ENCODE data around the gene EXOSC1.
A peak's percentile ranks its signal among the peaks of the same experiment; 100 is the strongest.

EXOSC1 gene, protein sequence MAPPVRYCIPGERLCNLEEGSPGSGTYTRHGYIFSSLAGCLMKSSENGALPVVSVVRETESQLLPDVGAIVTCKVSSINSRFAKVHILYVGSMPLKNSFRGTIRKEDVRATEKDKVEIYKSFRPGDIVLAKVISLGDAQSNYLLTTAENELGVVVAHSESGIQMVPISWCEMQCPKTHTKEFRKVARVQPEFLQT
- 19.4 to 23.0 (median 21.5) reads per million in 3 donors for total RNA-seq

- peaks cover 19% of the 10 kb centered on the region for H3K4me1 ChIP-seq (ENCODE audit: control insufficient read depth, insufficient read depth, low read length, poor library complexity, severe bottlenecking)
- peak within 1 kb of the TSS; percentile 54 for H3K27ac ChIP-seq (ENCODE audit: insufficient read depth, low read length, poor library complexity, severe bottlenecking)
- H3K4me3 ChIP-seq (ENCODE audit: insufficient read depth, low read depth, low read length, poor library complexity, severe bottlenecking) = peak within 1 kb of the TSS; percentile 60
- no peaks in the 10 kb centered on the region for H3K9me3 ChIP-seq (ENCODE audit: control insufficient read depth, low read length)
- DNase-seq = peak; percentile 75 to 87 (median 85)
- H3K27me3 ChIP-seq (replicated peaks; ENCODE audit: control insufficient read depth, insufficient read depth, low read length, poor library complexity, severe bottlenecking) = no peaks in the 10 kb centered on the region
- no peaks in the 10 kb centered on the region for H3K36me3 ChIP-seq (ENCODE audit: control insufficient read depth, insufficient read depth, low read length)
These were observed at the start of gene EXOSC1, which contains the start of gene ZDHHC16 for GRCh38 chr10:97445722-97446639. Gene EXOSC1, minus strand, starts transcription at chr10:97446006. Its CDS starts 21 bp downstream, at chr10:97445985. Gene ZDHHC16, plus strand, starts transcription at chr10:97446175. Its CDS starts 5,501 bp downstream, at chr10:97451676.

DNA sequence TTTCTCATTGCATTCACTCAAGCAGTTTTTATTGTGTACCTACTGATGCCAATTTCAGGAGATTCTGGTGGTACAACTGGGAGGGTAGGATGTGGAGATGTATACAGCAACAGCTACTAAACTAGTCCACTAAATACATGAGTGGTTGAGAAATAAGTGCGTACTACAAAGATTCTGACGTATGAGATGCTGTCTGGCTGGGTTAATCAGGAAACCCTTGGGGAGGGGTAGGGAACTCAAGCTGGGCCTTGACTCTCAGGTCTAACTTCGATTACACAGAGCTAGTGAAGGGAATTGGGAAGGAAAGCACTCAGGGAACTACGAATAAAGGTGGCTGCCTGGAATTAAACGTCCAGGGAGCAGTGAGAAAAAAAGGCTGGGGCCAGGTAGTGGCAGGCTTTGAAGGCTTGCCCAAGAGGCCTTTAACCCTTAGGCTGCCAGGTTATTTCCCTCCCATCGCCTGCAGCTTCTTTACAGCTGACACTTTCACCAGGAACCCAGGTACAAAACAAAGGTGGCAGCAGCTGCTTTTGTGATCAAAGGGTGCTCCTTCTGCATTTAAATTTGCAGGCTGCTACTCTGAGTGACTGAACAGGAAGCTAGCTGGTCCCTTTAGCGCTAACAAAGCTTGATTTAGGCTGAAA is 49.2 kb upstream of the EXOSC1 start:
- Histone ChIP-seq H3K27me3 (replicated peaks; ENCODE audit: control insufficient read depth, insufficient read depth, low read length, poor library complexity, severe bottlenecking) (no peaks in the 10 kb centered on the region), H3K9me3 (ENCODE audit: control insufficient read depth, low read length) (no peaks in the 10 kb centered on the region), H3K36me3 (ENCODE audit: control insufficient read depth, insufficient read depth, low read length) (no peaks in the 10 kb centered on the region), H3K27ac (ENCODE audit: insufficient read depth, low read length, poor library complexity, severe bottlenecking) (peak overlapping the region; percentile 50), H3K4me1 (ENCODE audit: control insufficient read depth, insufficient read depth, low read length, poor library complexity, severe bottlenecking) (peaks cover 11% of the 10 kb centered on the region), H3K4me3 (ENCODE audit: insufficient read depth, low read depth, low read length, poor library complexity, severe bottlenecking) (no peak overlapping the region)
- no peak for DNase-seq

- Histone ChIP-seq H3K9me3 (ENCODE audit: control insufficient read depth, low read length) (no peaks in the 10 kb centered on the region), H3K36me3 (ENCODE audit: control insufficient read depth, insufficient read depth, low read length) (no peaks in the 10 kb centered on the region), H3K4me1 (ENCODE audit: control insufficient read depth, insufficient read depth, low read length, poor library complexity, severe bottlenecking) (peaks cover 11% of the 10 kb centered on the region), H3K4me3 (ENCODE audit: insufficient read depth, low read depth, low read length, poor library complexity, severe bottlenecking) (no peak overlapping the region), H3K27me3 (replicated peaks; ENCODE audit: control insufficient read depth, insufficient read depth, low read length, poor library complexity, severe bottlenecking) (no peaks in the 10 kb centered on the region), H3K27ac (ENCODE audit: insufficient read depth, low read length, poor library complexity, severe bottlenecking) (no peak overlapping the region)
- no peak for DNase-seq
These were observed 48.3 kb upstream of the EXOSC1 start for GRCh38 chr10:97494151-97494550.

DNA sequence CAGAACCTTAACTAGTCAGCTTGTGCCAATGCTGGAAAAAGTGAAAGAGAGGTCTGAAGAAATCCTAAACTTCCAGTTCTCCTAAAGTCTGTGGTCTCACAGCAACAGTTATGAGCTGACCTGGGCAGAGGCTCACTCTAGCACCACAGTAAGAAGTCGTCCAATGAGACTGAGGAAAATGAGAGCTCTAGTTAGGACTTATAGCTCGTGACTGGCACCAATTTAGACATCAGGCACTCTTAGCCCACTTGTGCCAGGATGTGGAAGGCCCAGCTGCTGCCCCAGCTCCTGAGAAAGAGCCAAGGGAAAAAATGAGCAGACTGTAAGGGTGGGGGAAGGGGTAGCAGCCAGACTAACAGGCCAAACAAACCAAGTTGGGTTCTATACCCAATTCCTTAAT is 44.8 kb upstream of the EXOSC1 start:
- no peak overlapping the region for H3K4me3 ChIP-seq (ENCODE audit: insufficient read depth, low read depth, low read length, poor library complexity, severe bottlenecking)
- H3K9me3 ChIP-seq (ENCODE audit: control insufficient read depth, low read length) = no peaks in the 10 kb centered on the region
- no peaks in the 10 kb centered on the region for H3K27me3 ChIP-seq (replicated peaks; ENCODE audit: control insufficient read depth, insufficient read depth, low read length, poor library complexity, severe bottlenecking)
- no peaks in the 10 kb centered on the region for H3K36me3 ChIP-seq (ENCODE audit: control insufficient read depth, insufficient read depth, low read length)
- no peak overlapping the region for H3K27ac ChIP-seq (ENCODE audit: insufficient read depth, low read length, poor library complexity, severe bottlenecking)
- H3K4me1 ChIP-seq (ENCODE audit: control insufficient read depth, insufficient read depth, low read length, poor library complexity, severe bottlenecking) = peaks cover 10% of the 10 kb centered on the region
- DNase-seq = no peak

DNA sequence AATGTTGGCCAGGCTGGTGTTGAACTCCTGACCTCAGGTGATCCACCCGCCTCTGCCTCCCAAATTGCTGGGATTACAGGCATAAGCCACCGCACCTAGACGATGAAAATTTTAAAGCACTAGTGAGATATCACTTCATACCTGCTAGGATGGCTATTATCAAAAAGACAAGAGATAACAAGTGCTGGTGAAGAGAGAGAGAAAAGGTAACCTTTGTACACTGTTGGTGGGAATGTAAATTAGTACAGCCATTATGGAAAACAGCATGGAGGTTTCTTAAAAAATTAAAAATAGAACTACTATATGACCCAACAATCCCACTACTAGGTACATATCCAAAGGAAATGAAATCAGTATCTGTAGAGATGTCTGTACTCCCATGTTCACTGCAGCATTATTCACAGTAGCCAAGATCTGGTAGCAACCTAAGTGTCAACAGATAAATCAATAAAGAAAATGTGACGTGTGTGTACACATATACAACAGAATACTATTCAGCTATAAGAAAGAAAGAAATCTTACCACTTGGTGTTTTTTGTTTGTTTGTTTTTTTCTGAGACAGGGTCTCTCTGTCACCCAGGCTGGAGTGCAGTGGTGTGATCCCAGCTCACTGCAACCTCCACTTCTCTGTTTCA is 40.0 kb upstream of the EXOSC1 start:
- no peaks in the 10 kb centered on the region for H3K4me1 ChIP-seq (ENCODE audit: control insufficient read depth, insufficient read depth, low read length, poor library complexity, severe bottlenecking)
- H3K27ac ChIP-seq (ENCODE audit: insufficient read depth, low read length, poor library complexity, severe bottlenecking) = no peak overlapping the region
- H3K36me3 ChIP-seq (ENCODE audit: control insufficient read depth, insufficient read depth, low read length) = peaks cover 8% of the 10 kb centered on the region
- DNase-seq = no peak
- no peaks in the 10 kb centered on the region for H3K9me3 ChIP-seq (ENCODE audit: control insufficient read depth, low read length)
- H3K4me3 ChIP-seq (ENCODE audit: insufficient read depth, low read depth, low read length, poor library complexity, severe bottlenecking) = no peak overlapping the region
- H3K27me3 ChIP-seq (replicated peaks; ENCODE audit: control insufficient read depth, insufficient read depth, low read length, poor library complexity, severe bottlenecking) = no peaks in the 10 kb centered on the region

DNA sequence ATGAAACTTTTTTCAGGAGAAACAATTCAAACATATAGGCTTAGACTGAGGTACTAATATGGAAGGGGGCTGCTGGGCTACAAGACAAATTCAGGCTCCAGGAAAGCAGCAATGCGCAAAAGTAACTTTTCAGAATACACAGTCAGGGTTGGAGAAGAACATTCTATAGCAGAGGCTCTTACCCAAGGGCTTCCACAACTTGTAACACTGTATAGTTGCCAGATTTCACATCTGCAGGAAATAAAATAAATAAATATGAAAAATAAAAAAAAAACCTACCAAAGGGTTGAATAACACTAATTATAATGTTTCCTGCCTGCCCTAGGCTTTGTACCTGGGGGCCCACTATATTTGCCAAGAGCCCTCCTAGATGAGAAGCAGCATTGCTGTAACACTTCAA is 38.1 kb upstream of the EXOSC1 start:
- DNase-seq = no peak
- Histone ChIP-seq H3K27me3 (replicated peaks; ENCODE audit: control insufficient read depth, insufficient read depth, low read length, poor library complexity, severe bottlenecking) (no peaks in the 10 kb centered on the region), H3K9me3 (ENCODE audit: control insufficient read depth, low read length) (no peaks in the 10 kb centered on the region), H3K36me3 (ENCODE audit: control insufficient read depth, insufficient read depth, low read length) (peaks cover 24% of the 10 kb centered on the region), H3K27ac (ENCODE audit: insufficient read depth, low read length, poor library complexity, severe bottlenecking) (no peak overlapping the region), H3K4me1 (ENCODE audit: control insufficient read depth, insufficient read depth, low read length, poor library complexity, severe bottlenecking) (no peaks in the 10 kb centered on the region), H3K4me3 (ENCODE audit: insufficient read depth, low read depth, low read length, poor library complexity, severe bottlenecking) (no peak overlapping the region)

DNA sequence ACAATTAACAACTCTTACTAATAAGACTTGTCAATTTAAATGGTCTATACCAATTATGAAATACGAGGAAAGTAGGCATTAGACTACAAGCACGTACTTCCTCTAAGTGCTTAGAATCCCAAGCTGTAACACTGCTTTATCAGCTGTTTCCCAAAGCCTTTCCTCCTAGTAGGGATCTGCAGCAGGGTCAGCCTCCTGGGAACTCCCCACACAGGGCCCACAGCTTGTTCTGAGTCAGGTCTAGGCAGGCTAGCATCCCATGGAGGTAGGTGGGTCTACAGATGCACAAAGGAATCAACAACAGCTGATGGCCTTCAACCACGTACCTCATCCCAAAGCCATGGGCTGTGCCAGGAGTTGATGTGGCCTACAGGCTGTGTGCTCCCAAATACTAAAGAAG is 37.7 kb upstream of the EXOSC1 start:
- Histone ChIP-seq H3K4me3 (ENCODE audit: insufficient read depth, low read depth, low read length, poor library complexity, severe bottlenecking) (no peak overlapping the region), H3K27ac (ENCODE audit: insufficient read depth, low read length, poor library complexity, severe bottlenecking) (no peak overlapping the region), H3K27me3 (replicated peaks; ENCODE audit: control insufficient read depth, insufficient read depth, low read length, poor library complexity, severe bottlenecking) (no peaks in the 10 kb centered on the region), H3K36me3 (ENCODE audit: control insufficient read depth, insufficient read depth, low read length) (peaks cover 28% of the 10 kb centered on the region), H3K9me3 (ENCODE audit: control insufficient read depth, low read length) (no peaks in the 10 kb centered on the region), H3K4me1 (ENCODE audit: control insufficient read depth, insufficient read depth, low read length, poor library complexity, severe bottlenecking) (no peaks in the 10 kb centered on the region)
- DNase-seq = no peak

- Histone ChIP-seq H3K4me1 (ENCODE audit: control insufficient read depth, insufficient read depth, low read length, poor library complexity, severe bottlenecking) (no peaks in the 10 kb centered on the region), H3K27me3 (replicated peaks; ENCODE audit: control insufficient read depth, insufficient read depth, low read length, poor library complexity, severe bottlenecking) (no peaks in the 10 kb centered on the region), H3K4me3 (ENCODE audit: insufficient read depth, low read depth, low read length, poor library complexity, severe bottlenecking) (no peak overlapping the region), H3K9me3 (ENCODE audit: control insufficient read depth, low read length) (no peaks in the 10 kb centered on the region), H3K27ac (ENCODE audit: insufficient read depth, low read length, poor library complexity, severe bottlenecking) (no peak overlapping the region), H3K36me3 (ENCODE audit: control insufficient read depth, insufficient read depth, low read length) (peaks cover 40% of the 10 kb centered on the region)
- no peak for DNase-seq
These were observed 36.6 kb upstream of the EXOSC1 start for GRCh38 chr10:97482381-97482780.

- H3K4me1 ChIP-seq (ENCODE audit: control insufficient read depth, insufficient read depth, low read length, poor library complexity, severe bottlenecking) = no peaks in the 10 kb centered on the region
- H3K27me3 ChIP-seq (replicated peaks; ENCODE audit: control insufficient read depth, insufficient read depth, low read length, poor library complexity, severe bottlenecking) = no peaks in the 10 kb centered on the region
- no peaks in the 10 kb centered on the region for H3K9me3 ChIP-seq (ENCODE audit: control insufficient read depth, low read length)
- no peak for DNase-seq
- no peak overlapping the region for H3K27ac ChIP-seq (ENCODE audit: insufficient read depth, low read length, poor library complexity, severe bottlenecking)
- H3K4me3 ChIP-seq (ENCODE audit: insufficient read depth, low read depth, low read length, poor library complexity, severe bottlenecking) = no peak overlapping the region
- peaks cover 53% of the 10 kb centered on the region for H3K36me3 ChIP-seq (ENCODE audit: control insufficient read depth, insufficient read depth, low read length)
These were observed 35.3 kb upstream of the EXOSC1 start for GRCh38 chr10:97481071-97481470.

Data from effector memory CD4-positive, alpha-beta T cell (primary cell).